ENCODE data around the gene KRT28.

- TF ChIP-seq POLR2AphosphoS5 (IDR thresholded peaks at IDR 0.05; ENCODE audit: low read depth, low read length) (no peak), REST (IDR thresholded peaks at IDR 0.05; ENCODE audit: insufficient read depth in 1 of 2, low read depth in 2 of 2, low read length in 2 of 2) (no peak), TAF1 (IDR thresholded peaks at IDR 0.05; ENCODE audit: borderline replicate concordance, insufficient read depth, low read length) (no peak), FOXP2 (optimal IDR thresholded peaks at IDR 0.05; ENCODE audit: borderline replicate concordance, extremely low read depth, extremely low read length, insufficient read depth) (no peak), SIN3A (IDR thresholded peaks at IDR 0.05; ENCODE audit: borderline replicate concordance, insufficient read depth, low read length) (no peak)
Observed at GRCh38 chr17:40795019-40795667, 4.6 kb downstream of the KRT28 start.

Measured in PFSK-1 (cell line).